OCI-LY1 (cell line): ENCODE measurements around the gene HECTD2.

Experiments used
- H2AFZ ChIP-seq: fragments of 200-600 bp; sonication (generic), shearing (Covaris generic); 2 replicates; pipeline ENCODE4 v1.6.0; 2014; ENCODE audit warnings: antibody characterized with exemption, mild to moderate bottlenecking, low read length
- H3F3A ChIP-seq: fragments of 200-600 bp; sonication (generic), shearing (Covaris generic); 2 replicates; pipeline ENCODE4 v1.6.0; 2014; ENCODE audit warnings: mild to moderate bottlenecking, antibody characterized with exemption, low read length, moderate library complexity; ENCODE audit not compliant: insufficient read depth
- H3K27ac ChIP-seq: fragments of 200-600 bp; sonication (generic); 2 replicates; pipeline ENCODE4 v1.5.1; 2014; ENCODE audit warnings: low read length, mixed run types, mild to moderate bottlenecking, low read depth; ENCODE audit not compliant: poor library complexity, severe bottlenecking
- H3K27me3 ChIP-seq: fragments of 200-600 bp; sonication (generic); 2 replicates; pipeline ENCODE4 v1.6.0; 2014; ENCODE audit warnings: antibody characterized with exemption, mild to moderate bottlenecking, low read length, moderate library complexity; ENCODE audit not compliant: insufficient read depth
- H3K36me3 ChIP-seq: fragments of 200-600 bp; sonication (generic); 2 replicates; pipeline ENCODE4 v1.6.1; 2014; ENCODE audit warnings: mild to moderate bottlenecking, antibody characterized with exemption, low read length, moderate library complexity, mixed read lengths; ENCODE audit not compliant: insufficient read depth
- H3K4me1 ChIP-seq: fragments of 200-600 bp; sonication (generic); 2 replicates; pipeline ENCODE4 v1.5.1; 2014; ENCODE audit warnings: mild to moderate bottlenecking, low read length, moderate library complexity; ENCODE audit not compliant: insufficient read depth, severe bottlenecking
- H3K4me2 ChIP-seq: fragments of 200-600 bp; sonication (generic), shearing (Covaris generic); 2 replicates; pipeline ENCODE4 v1.6.1; 2014; ENCODE audit warnings: low read length
- H3K4me3 ChIP-seq: fragments of 200-600 bp; sonication (generic); 2 replicates; pipeline ENCODE4 v1.5.1; 2014; ENCODE audit warnings: low read length, low read depth, mild to moderate bottlenecking, mixed read lengths; ENCODE audit not compliant: poor library complexity, severe bottlenecking
- H3K79me2 ChIP-seq: fragments of 200-600 bp; shearing (Covaris generic); 2 replicates; pipeline ENCODE4 v1.6.1; 2016; ENCODE audit warnings: mixed run types, low read length, mixed read lengths; ENCODE audit not compliant: insufficient read depth
- H3K9ac ChIP-seq: fragments of 200-600 bp; sonication (generic), shearing (Covaris generic); 2 replicates; pipeline ENCODE4 v1.6.1; 2014; ENCODE audit warnings: mild to moderate bottlenecking, low read length, mixed read lengths
- H3K9me2 ChIP-seq: fragments of 200-600 bp; sonication (generic), shearing (Covaris generic); 2 replicates; pipeline ENCODE4 v1.6.1; 2014; ENCODE audit warnings: low read depth, mild to moderate bottlenecking, low read length, mixed read lengths
- H3K9me3 ChIP-seq: fragments of 200-600 bp; shearing (Covaris generic); 2 replicates; pipeline ENCODE4 v1.6.1; 2014; ENCODE audit warnings: low read length, mixed read lengths
- H4K20me1 ChIP-seq: fragments of 200-600 bp; sonication (generic), shearing (Covaris generic); 2 replicates; pipeline ENCODE4 v1.6.0; 2016; ENCODE audit warnings: mild to moderate bottlenecking, low read length; ENCODE audit not compliant: insufficient read depth
- CTCF ChIP-seq: fragments of 200-600 bp; sonication (generic), shearing (Covaris generic); IDR thresholded peaks from 2 replicates; pipeline ENCODE4 v1.5.1; 2017; ENCODE audit warnings: mild to moderate bottlenecking, antibody characterized with exemption, low read length, moderate library complexity, mixed read lengths
- EZH2 ChIP-seq: fragments of 200-600 bp; sonication (generic), shearing (Covaris generic); IDR thresholded peaks from 2 replicates; pipeline ENCODE4 v1.8.0; 2017; ENCODE audit warnings: borderline replicate concordance, mixed run types, mild to moderate bottlenecking, antibody characterized with exemption, low read length, moderate library complexity, mixed read lengths

Gene HECTD2

GRCh38 chr10:91374052-91374451 lies 36.1 kb upstream of the HECTD2 start:
- Histone ChIP-seq H3K27me3 (no peaks in the 10 kb centered on the region), H3K4me2 (no peak overlapping the region), H3K4me3 (no peak overlapping the region), H3K79me2 (no peaks in the 10 kb centered on the region), H3K9ac (no peak overlapping the region), H3K27ac (no peak overlapping the region), H3K36me3 (no peaks in the 10 kb centered on the region), H4K20me1 (no peaks in the 10 kb centered on the region), H3K4me1 (no peaks in the 10 kb centered on the region), H3K9me2 (no peaks in the 10 kb centered on the region), H2AFZ (no peak overlapping the region), H3F3A (no peaks in the 10 kb centered on the region), H3K9me3 (no peaks in the 10 kb centered on the region)
- no peak for TF ChIP-seq CTCF
- TF ChIP-seq EZH2 = no peak

- H3K27ac ChIP-seq = no peak overlapping the region
- no peak overlapping the region for H3K4me2 ChIP-seq
- H4K20me1 ChIP-seq = no peaks in the 10 kb centered on the region
- H3K9ac ChIP-seq = no peak overlapping the region
- H3K4me3 ChIP-seq = no peak overlapping the region
- no peaks in the 10 kb centered on the region for H3K36me3 ChIP-seq
- no peaks in the 10 kb centered on the region for H3K4me1 ChIP-seq
- H3K79me2 ChIP-seq = no peaks in the 10 kb centered on the region
- no peaks in the 10 kb centered on the region for H3K27me3 ChIP-seq
- H3K9me2 ChIP-seq = no peaks in the 10 kb centered on the region
- TF ChIP-seq CTCF = no peak
- TF ChIP-seq EZH2 = no peak
- no peaks in the 10 kb centered on the region for H3K9me3 ChIP-seq
- no peak overlapping the region for H2AFZ ChIP-seq
- no peaks in the 10 kb centered on the region for H3F3A ChIP-seq
These were observed 32.1 kb upstream of the HECTD2 start for GRCh38 chr10:91378061-91378460.

GRCh38 chr10:91380873-91381256 lies 29.3 kb upstream of the HECTD2 start:
- Histone ChIP-seq H3K9me3 (no peaks in the 10 kb centered on the region), H3K36me3 (no peaks in the 10 kb centered on the region), H3K27ac (no peak overlapping the region), H3K9me2 (no peaks in the 10 kb centered on the region), H3K79me2 (no peaks in the 10 kb centered on the region), H3K4me2 (no peak overlapping the region), H3K27me3 (no peaks in the 10 kb centered on the region), H3K9ac (no peak overlapping the region), H3K4me1 (no peaks in the 10 kb centered on the region), H4K20me1 (no peaks in the 10 kb centered on the region), H3K4me3 (no peak overlapping the region), H2AFZ (no peak overlapping the region), H3F3A (no peaks in the 10 kb centered on the region)
- TF ChIP-seq CTCF = no peak
- TF ChIP-seq EZH2 = no peak
